ENCODE measurements around the gene GH1.
"Not testable (repeated sequence)": the region's sequence is repeated elsewhere in the genome, so short reads cannot be mapped to it uniquely, and the experiment has no call there.

GH1 gene

GRCh38 chr17:63911041-63911635 is 7.5 kb downstream of the GH1 start, which contains the start of gene CSHL1:
Gene CSHL1 (minus strand): TSS chr17:63911258. CDS start chr17:63911196, 62 bp downstream.
- TF ChIP-seq EZH2 (IDR thresholded peaks at IDR 0.05; ENCODE audit: borderline replicate concordance, low read length) (no peak), CTCF (IDR thresholded peaks at IDR 0.05; ENCODE audit: low read length) (no peak)
- H3K9me2 ChIP-seq (ENCODE audit: low read depth, low read length), result no peaks in the 10 kb centered on the region
- no peak within 1 kb of the TSS for H3K4me2 ChIP-seq (ENCODE audit: low read length)
- H3K79me2 ChIP-seq (ENCODE audit: insufficient read depth, low read length), result no peaks in the 10 kb centered on the region
- H3K27ac ChIP-seq (ENCODE audit: low read depth, low read length, poor library complexity, severe bottlenecking), result no peak within 1 kb of the TSS
- H3K9me3 ChIP-seq (ENCODE audit: low read length), result no peaks in the 10 kb centered on the region
- H3K9ac ChIP-seq (ENCODE audit: low read length), result no peak within 1 kb of the TSS
- no peaks in the 10 kb centered on the region for H3F3A ChIP-seq (ENCODE audit: insufficient read depth, low read length)
- no peaks in the 10 kb centered on the region for H4K20me1 ChIP-seq (ENCODE audit: insufficient read depth, low read length)
- H3K4me3 ChIP-seq (ENCODE audit: low read depth, low read length, poor library complexity, severe bottlenecking), result no peak within 1 kb of the TSS
- H3K36me3 ChIP-seq (ENCODE audit: insufficient read depth, low read length), result no peaks in the 10 kb centered on the region
- H3K27me3 ChIP-seq (ENCODE audit: insufficient read depth, low read length), result no peaks in the 10 kb centered on the region; the same call in 1 of the 2 replicates
- H3K4me1 ChIP-seq (ENCODE audit: insufficient read depth, low read length, severe bottlenecking), result peaks cover 10% of the 10 kb centered on the region
- no peak within 1 kb of the TSS for H2AFZ ChIP-seq (ENCODE audit: low read length)

GRCh38 chr17:63910096-63910495 is 8.5 kb downstream of the GH1 start:
- H3K4me2 ChIP-seq (ENCODE audit: low read length), result no peak overlapping the region
- no peak overlapping the region for H3K27ac ChIP-seq (ENCODE audit: low read depth, low read length, poor library complexity, severe bottlenecking)
- no peaks in the 10 kb centered on the region for H4K20me1 ChIP-seq (ENCODE audit: insufficient read depth, low read length)
- H3K4me1 ChIP-seq (ENCODE audit: insufficient read depth, low read length, severe bottlenecking), result no peaks in the 10 kb centered on the region
- H3K79me2 ChIP-seq (ENCODE audit: insufficient read depth, low read length), result no peaks in the 10 kb centered on the region
- no peaks in the 10 kb centered on the region; the same call in 1 of the 2 replicates for H3K27me3 ChIP-seq (ENCODE audit: insufficient read depth, low read length)
- TF ChIP-seq EZH2 (IDR thresholded peaks at IDR 0.05; ENCODE audit: borderline replicate concordance, low read length), result no peak
- no peak for TF ChIP-seq CTCF (IDR thresholded peaks at IDR 0.05; ENCODE audit: low read length)
- no peaks in the 10 kb centered on the region for H3K9me2 ChIP-seq (ENCODE audit: low read depth, low read length)
- no peaks in the 10 kb centered on the region for H3K9me3 ChIP-seq (ENCODE audit: low read length)
- H3F3A ChIP-seq (ENCODE audit: insufficient read depth, low read length), result no peaks in the 10 kb centered on the region
- no peak overlapping the region for H3K4me3 ChIP-seq (ENCODE audit: low read depth, low read length, poor library complexity, severe bottlenecking)
- H2AFZ ChIP-seq (ENCODE audit: low read length), result no peak overlapping the region
- H3K36me3 ChIP-seq (ENCODE audit: insufficient read depth, low read length), result no peaks in the 10 kb centered on the region
- no peak overlapping the region for H3K9ac ChIP-seq (ENCODE audit: low read length)

DNA sequence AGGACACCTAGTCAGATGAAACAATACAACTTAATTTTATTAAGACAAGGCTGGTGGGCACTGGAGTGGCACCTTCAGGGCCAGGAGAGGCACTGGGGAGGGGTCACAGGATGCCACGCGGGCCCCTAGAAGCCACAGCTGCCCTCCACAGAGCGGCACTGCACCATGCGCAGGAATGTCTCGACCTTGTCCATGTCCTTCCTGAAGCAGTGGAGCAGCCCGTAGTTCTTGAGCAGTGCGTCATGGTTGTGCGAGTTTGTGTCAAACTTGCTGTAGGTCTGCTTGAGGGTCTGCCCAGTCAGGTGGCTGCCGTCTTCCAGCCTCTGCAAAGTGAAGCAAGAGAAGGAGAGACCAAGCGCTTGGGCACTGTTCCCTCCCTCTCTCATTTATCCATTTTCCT is 9.1 kb downstream of the GH1 start:
- H3K4me2 ChIP-seq (ENCODE audit: low read length); H3K9me2 ChIP-seq (ENCODE audit: low read depth, low read length); H4K20me1 ChIP-seq (ENCODE audit: insufficient read depth, low read length); H3F3A ChIP-seq (ENCODE audit: insufficient read depth, low read length); H3K79me2 ChIP-seq (ENCODE audit: insufficient read depth, low read length); H3K9ac ChIP-seq (ENCODE audit: low read length); H3K36me3 ChIP-seq (ENCODE audit: insufficient read depth, low read length); H3K9me3 ChIP-seq (ENCODE audit: low read length); H3K4me3 ChIP-seq (ENCODE audit: low read depth, low read length, poor library complexity, severe bottlenecking); H3K4me1 ChIP-seq (ENCODE audit: insufficient read depth, low read length, severe bottlenecking); H3K27ac ChIP-seq (ENCODE audit: low read depth, low read length, poor library complexity, severe bottlenecking); H3K27me3 ChIP-seq (ENCODE audit: insufficient read depth, low read length); H2AFZ ChIP-seq (ENCODE audit: low read length): not testable (repeated sequence)

DNA sequence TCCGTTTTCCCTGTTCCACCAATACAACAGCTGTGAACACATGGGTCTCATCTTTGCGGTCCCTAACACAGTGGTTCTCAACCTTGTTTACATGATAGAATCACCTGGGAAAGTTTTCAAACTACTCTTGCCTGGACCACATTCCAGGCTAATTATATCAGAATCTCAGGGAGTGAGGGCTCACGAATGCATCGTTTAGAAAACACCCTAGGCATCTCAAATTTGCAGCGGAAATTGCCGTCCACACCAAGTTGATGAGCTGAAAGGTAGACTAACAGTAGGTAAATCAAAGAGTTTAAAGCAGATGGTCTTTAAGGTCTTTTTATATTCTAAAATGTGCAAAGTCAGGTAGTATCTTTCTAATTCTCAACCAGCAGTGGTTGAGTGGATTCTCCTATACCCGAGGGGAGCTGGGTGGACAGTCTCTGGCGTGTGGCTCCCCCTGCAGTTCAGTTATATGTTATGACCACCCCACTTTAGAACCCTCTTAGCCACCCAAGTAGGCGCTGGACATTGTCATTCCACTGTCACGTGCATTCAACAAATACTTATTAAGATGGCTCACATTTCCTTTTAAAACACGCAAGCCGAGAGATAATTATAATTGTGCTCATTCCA is 11.4 kb downstream of the GH1 start:
- not testable (repeated sequence) for H3K79me2 ChIP-seq (ENCODE audit: insufficient read depth, low read length)

DNA sequence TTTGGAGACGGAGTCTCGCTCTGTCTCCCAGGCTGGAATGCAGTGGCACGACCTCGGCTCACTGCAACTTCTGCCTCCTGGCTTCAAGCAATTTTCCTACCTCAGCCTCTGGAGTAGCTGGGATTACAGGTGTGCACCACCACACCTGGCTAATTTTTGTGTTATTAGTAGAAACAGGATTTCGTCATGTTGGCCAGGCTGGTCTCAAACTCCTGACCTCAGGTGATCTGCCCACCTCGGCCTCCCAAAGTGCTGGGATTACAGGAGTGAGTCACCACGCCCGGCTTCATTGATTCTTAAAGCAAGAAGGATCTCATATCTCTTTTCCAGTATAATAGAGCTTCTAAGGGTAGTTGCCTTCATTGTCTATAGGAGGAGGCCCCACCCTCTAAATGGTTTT is 13.8 kb downstream of the GH1 start:
- not testable (repeated sequence) for H3K27ac ChIP-seq (ENCODE audit: low read depth, low read length, poor library complexity, severe bottlenecking); H3K9ac ChIP-seq (ENCODE audit: low read length); H3K4me1 ChIP-seq (ENCODE audit: insufficient read depth, low read length, severe bottlenecking); H3K27me3 ChIP-seq (ENCODE audit: insufficient read depth, low read length); H3K9me2 ChIP-seq (ENCODE audit: low read depth, low read length); H3K9me3 ChIP-seq (ENCODE audit: low read length); H3F3A ChIP-seq (ENCODE audit: insufficient read depth, low read length); H3K79me2 ChIP-seq (ENCODE audit: insufficient read depth, low read length); H2AFZ ChIP-seq (ENCODE audit: low read length); H4K20me1 ChIP-seq (ENCODE audit: insufficient read depth, low read length); H3K4me2 ChIP-seq (ENCODE audit: low read length); H3K4me3 ChIP-seq (ENCODE audit: low read depth, low read length, poor library complexity, severe bottlenecking); H3K36me3 ChIP-seq (ENCODE audit: insufficient read depth, low read length)

More for the DNA sequence above, 11.4 kb downstream of the GH1 start:
- not testable (repeated sequence) for H4K20me1 ChIP-seq (ENCODE audit: insufficient read depth, low read length); H3K4me3 ChIP-seq (ENCODE audit: low read depth, low read length, poor library complexity, severe bottlenecking); H3K9ac ChIP-seq (ENCODE audit: low read length); H3K27me3 ChIP-seq (ENCODE audit: insufficient read depth, low read length); H3K27ac ChIP-seq (ENCODE audit: low read depth, low read length, poor library complexity, severe bottlenecking); H3K4me2 ChIP-seq (ENCODE audit: low read length); H3K9me2 ChIP-seq (ENCODE audit: low read depth, low read length); H3K36me3 ChIP-seq (ENCODE audit: insufficient read depth, low read length); H3K9me3 ChIP-seq (ENCODE audit: low read length); H3K4me1 ChIP-seq (ENCODE audit: insufficient read depth, low read length, severe bottlenecking); H2AFZ ChIP-seq (ENCODE audit: low read length); H3F3A ChIP-seq (ENCODE audit: insufficient read depth, low read length)
- peak; percentile 17; the same call in 1 of the 2 replicates for TF ChIP-seq CTCF (IDR thresholded peaks at IDR 0.05; ENCODE audit: low read length)

Data from OCI-LY1 (cell line).